ENCODE measurements around the gene HPX.

HPX gene

DNA sequence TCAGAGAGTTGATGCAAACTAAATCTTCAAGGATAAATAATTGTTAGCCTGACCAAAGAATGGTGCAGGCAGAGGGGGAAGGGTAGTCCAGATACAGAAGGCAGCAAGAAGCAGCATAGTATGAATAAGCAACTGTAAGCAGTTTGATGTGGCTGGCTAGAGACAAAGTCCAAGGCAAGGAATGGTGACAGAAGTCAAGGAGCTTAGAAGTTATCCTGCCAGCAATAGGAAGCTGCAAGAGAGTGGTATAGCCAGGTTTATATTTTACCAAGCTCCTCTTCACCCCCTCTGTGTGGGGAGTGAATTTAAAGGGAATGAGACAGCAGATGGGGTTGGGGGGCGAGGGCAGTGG is 18.3 kb upstream of the HPX start:
- no peak overlapping the region for H3K4me3 ChIP-seq (ENCODE audit: low read depth, low read length)
- TF ChIP-seq, protein P1, sequence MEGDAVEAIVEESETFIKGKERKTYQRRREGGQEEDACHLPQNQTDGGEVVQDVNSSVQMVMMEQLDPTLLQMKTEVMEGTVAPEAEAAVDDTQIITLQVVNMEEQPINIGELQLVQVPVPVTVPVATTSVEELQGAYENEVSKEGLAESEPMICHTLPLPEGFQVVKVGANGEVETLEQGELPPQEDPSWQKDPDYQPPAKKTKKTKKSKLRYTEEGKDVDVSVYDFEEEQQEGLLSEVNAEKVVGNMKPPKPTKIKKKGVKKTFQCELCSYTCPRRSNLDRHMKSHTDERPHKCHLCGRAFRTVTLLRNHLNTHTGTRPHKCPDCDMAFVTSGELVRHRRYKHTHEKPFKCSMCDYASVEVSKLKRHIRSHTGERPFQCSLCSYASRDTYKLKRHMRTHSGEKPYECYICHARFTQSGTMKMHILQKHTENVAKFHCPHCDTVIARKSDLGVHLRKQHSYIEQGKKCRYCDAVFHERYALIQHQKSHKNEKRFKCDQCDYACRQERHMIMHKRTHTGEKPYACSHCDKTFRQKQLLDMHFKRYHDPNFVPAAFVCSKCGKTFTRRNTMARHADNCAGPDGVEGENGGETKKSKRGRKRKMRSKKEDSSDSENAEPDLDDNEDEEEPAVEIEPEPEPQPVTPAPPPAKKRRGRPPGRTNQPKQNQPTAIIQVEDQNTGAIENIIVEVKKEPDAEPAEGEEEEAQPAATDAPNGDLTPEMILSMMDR (IDR thresholded peaks at IDR 0.05; ENCODE audit: low read depth, low read length) = no peak

DNA sequence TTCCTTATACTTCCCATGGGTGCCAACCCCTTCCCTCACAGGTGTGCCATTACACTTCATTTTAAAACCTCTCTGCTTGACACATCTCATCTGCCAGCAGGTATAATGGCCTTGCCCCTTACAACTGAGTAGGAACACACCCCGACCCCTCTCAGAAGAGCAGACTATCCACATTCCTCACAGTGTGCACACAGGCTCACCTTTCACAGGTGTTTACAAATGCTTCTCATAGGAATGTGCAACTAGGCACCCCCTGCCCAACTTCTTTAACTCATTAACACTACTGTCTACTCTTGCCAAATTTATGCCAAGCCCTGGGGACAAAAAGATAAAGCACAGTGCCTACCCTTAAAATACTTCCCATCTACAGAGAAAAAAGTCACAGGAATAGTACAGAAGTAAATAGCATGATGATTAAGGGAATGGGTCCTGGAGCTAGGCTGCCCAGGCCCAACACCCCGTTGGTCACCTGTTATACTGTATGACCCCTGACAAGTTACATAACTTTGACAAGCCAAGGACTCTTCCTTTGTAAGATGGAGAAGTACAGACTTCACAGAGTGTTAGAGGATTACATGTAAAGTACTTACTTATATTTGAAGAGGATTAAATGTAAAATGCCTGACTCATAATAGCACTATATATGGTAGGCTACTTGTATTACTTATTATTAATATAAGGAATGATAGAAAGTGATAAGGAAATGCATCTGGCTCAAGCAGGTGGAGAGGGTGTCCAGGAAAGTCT is 17.7 kb upstream of the HPX start:
- TF ChIP-seq, protein P1 (IDR thresholded peaks at IDR 0.05; ENCODE audit: low read depth, low read length) = no peak
- H3K4me3 ChIP-seq (ENCODE audit: low read depth, low read length) = no peak overlapping the region

DNA sequence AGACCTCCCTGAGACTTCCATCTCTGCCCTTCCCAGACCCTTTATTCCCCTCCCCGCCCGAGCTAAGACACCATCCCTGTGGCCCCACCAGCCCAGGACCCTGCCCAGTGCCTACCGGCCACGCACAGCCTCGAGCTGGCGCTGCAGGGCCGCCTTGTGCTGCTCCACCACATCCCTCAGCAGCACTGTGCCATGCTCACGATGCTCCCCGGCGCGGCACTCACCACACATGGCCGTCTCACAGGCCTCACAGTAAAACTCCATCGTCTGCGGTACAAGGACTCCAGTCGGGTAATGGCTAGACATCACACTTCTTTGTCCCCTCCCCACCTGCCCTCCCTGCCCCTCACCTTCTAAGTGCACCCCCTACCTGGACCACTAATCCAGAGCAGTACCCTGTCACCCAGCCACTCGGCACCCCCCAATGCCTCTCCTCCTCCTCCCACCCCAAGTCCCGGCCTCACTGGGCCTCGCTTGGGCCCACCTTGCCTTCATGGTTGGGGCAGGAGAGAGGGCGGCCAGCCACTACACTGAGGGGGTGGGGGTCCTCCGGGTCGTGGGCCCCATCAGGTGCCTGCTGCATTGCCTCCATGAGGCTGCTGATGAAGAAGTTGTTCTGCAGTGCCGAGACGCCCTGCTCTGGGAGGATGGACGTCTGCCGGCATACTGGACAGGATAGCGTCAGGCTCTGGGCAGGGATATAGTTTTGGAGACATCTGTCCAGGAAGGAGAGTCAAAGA is 17.0 kb upstream of the HPX start:
- TF ChIP-seq, protein P1 (IDR thresholded peaks at IDR 0.05; ENCODE audit: low read depth, low read length) = no peak
- no peak overlapping the region for H3K4me3 ChIP-seq (ENCODE audit: low read depth, low read length)

DNA sequence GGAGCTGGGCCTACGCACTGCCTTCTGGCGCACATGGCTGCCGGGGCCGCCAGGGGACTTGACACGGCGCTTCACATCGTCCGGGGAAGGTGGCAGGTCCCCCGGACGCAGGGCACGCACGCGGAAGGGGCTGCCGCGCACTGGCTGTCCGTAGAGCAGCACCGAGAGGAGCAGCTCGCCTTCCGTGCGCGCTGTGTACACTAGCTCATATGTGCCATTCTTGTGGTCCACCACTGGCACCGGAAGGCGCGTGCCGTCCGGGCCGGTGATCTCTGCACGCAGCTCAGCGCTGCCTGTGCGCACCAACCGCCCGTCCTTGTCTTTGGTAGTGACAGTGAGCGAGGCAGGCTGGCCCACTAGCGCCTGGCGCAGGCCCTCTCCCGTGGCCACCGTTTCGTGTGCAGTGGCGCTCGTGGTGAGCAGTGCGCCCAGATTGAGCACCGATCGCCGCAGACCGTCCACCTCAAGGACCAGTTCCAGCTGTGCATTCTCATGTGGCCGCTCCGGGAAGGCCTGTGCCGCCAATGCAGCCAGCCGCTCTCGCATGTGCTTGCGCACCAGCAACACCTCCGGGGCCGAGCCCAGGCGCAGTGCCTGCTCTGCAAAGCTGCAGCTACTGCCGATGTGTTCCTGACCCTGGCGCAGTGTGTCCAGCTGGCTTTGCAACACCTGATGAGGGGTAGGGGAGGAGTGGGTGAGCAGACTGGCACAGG is 15.7 kb upstream of the HPX start:
- TF ChIP-seq, protein P1 (IDR thresholded peaks at IDR 0.05; ENCODE audit: low read depth, low read length) = no peak
- H3K4me3 ChIP-seq (ENCODE audit: low read depth, low read length) = no peak overlapping the region

DNA sequence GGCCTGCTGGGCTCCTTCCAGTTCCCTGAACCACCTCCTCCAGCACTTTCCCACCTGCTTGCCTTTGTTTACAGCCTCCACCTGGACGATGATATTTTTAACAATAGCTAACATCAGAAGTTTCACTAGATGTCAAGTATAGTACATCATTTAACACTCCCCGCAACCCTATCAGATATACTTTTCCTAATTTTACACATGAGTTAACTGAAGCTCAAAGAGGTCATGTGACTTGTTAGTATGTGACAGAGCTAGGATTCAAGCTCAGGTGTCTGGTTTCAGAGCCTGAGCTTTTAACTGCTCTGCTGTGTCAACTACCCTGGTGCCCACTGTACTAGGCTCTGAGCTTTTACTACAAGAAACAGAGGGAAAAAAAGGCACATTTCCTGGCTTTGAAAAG is 14.3 kb upstream of the HPX start:
- no peak overlapping the region for H3K4me3 ChIP-seq (ENCODE audit: low read depth, low read length)
- TF ChIP-seq, protein P1 (IDR thresholded peaks at IDR 0.05; ENCODE audit: low read depth, low read length) = no peak

DNA sequence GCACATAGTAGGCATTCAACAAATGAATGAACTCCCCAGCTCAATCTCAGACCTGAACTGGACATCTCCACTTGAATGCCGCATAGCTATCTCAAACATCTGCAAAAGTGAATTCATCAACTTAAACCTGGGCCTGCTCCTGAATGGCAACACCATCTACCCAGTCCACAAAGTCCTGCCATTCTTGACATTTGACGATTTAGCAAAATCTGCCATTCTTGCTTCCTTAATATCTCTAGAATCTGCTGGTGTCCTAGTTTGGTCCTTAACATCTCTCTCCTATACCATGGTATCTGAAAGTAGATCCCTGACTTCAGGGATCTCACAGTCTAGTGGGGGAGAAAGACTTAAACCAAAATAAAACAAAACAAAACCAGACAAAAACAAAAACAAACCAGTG is 12.4 kb upstream of the HPX start:
- no peak overlapping the region for H3K4me3 ChIP-seq (ENCODE audit: low read depth, low read length)
- TF ChIP-seq, protein P1 (IDR thresholded peaks at IDR 0.05; ENCODE audit: low read depth, low read length) = no peak

DNA sequence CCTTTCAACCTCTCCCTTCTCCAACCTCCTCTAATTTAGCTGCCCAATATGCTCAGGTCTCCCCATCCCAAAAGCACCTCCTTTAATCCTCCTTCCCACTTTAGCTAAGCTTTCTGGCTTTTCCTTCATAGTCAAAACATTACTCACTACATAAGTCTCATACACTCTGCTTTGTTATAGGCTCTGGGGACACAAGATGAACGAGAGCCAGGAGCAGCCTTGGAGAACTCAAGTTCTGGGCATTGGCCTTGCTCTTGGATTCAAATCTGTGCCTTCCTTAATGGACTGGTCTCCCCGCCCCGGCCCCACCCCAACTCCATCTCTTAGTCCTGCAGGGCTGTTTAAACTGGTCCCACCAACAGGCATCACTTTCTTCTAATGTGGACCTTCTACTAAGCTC is 11.4 kb upstream of the HPX start:
- no peak overlapping the region for H3K4me3 ChIP-seq (ENCODE audit: low read depth, low read length)
- TF ChIP-seq, protein P1 (IDR thresholded peaks at IDR 0.05; ENCODE audit: low read depth, low read length) = no peak

Measured in WI38 (cell line).